Breast epithelium (tissue), 4 donors: ENCODE measurements around the gene CCDC71. TPM values are rescaled to one million over a fixed set of nuclear protein-coding genes. Genes with fewer than 3 reads are reported as not detected.

Source experiments
- DNase-seq, 2 donors: peaks; one replicate each; pipeline ENCODE4 v3.0.0-alpha.2; 2019; ENCODE audit warnings: low spot score in 2 of 2
- H3K27ac ChIP-seq, 2 donors: fragments of 200-600 bp; sonication (generic) in 1 of 2; one replicate each; pipeline ENCODE4 v1.5.1; 2016 to 2019; ENCODE audit warnings: mild to moderate bottlenecking in 1 of 2
- H3K27me3 ChIP-seq, 2 donors: fragments of 200-600 bp; sonication (generic) in 1 of 2; one replicate each; pipeline versions ENCODE4 v1.5.1 to v1.6.0; 2017 to 2019; ENCODE audit warnings: control low read depth in 1 of 2, mild to moderate bottlenecking in 1 of 2
- H3K36me3 ChIP-seq: fragments of 200-600 bp; one replicate; pipeline ENCODE4 v1.5.1; 2019
- H3K4me1 ChIP-seq, 2 donors: fragments of 200-600 bp; sonication (generic); one replicate each; pipeline ENCODE4 v1.5.1; 2016 to 2019; ENCODE audit warnings: control low read depth in 1 of 2
- H3K4me3 ChIP-seq, 3 donors: fragments of 200-600 bp; sonication (generic); 1 replicate in 2 of 3; 2 replicates in 1 of 3; pipeline ENCODE4 v1.5.1; 2016 to 2019; ENCODE audit warnings: mild to moderate bottlenecking in 3 of 3, moderate library complexity in 2 of 3
- H3K9me3 ChIP-seq, 2 donors: fragments of 200-600 bp; sonication (generic) in 1 of 2; one replicate each; pipeline ENCODE4 v1.5.1; 2016 to 2019; ENCODE audit warnings: control low read depth in 1 of 2
- POLR2A ChIP-seq: fragments of 450-650 bp; IDR thresholded peaks from one replicate; pipeline ENCODE4 v1.6.1; 2016; ENCODE audit warnings: antibody characterized with exemption, mild to moderate bottlenecking, moderate library complexity
- POLR2AphosphoS5 ChIP-seq, 3 donors: sonication (generic); formaldehyde crosslinking; IDR thresholded peaks; one replicate each; pipeline ENCODE4 v1.6.1; 2017; ENCODE audit warnings: antibody characterized with exemption in 3 of 3
- intact Hi-C: fragments of 100-400 bp; cut with DNase I; formaldehyde crosslinking; loops from one replicate; pipeline ENCODE4 v1.15.1; 2023; ENCODE audit warnings: low total_unique reads
- total RNA-seq, 3 donors: library from RNA; depleted of rRNA; stranded (reverse); fragments of >200 nt; gene quantifications; one replicate each; pipeline ENCODE4 v1.1.0, GENCODE V29; 2016
- TF ChIP-seq, protein P1 (sequence below), 3 donors: fragments of 450-650 bp; IDR thresholded peaks; one replicate each; pipeline ENCODE4 v1.5.1; 2016 to 2017; ENCODE audit warnings: antibody characterized with exemption in 3 of 3, mild to moderate bottlenecking in 3 of 3, moderate library complexity in 3 of 3

The CCDC71 gene
- total RNA-seq, 3 donors from 2014 or later, result 29.0 to 39.7 (median 31.8) TPM

DNA sequence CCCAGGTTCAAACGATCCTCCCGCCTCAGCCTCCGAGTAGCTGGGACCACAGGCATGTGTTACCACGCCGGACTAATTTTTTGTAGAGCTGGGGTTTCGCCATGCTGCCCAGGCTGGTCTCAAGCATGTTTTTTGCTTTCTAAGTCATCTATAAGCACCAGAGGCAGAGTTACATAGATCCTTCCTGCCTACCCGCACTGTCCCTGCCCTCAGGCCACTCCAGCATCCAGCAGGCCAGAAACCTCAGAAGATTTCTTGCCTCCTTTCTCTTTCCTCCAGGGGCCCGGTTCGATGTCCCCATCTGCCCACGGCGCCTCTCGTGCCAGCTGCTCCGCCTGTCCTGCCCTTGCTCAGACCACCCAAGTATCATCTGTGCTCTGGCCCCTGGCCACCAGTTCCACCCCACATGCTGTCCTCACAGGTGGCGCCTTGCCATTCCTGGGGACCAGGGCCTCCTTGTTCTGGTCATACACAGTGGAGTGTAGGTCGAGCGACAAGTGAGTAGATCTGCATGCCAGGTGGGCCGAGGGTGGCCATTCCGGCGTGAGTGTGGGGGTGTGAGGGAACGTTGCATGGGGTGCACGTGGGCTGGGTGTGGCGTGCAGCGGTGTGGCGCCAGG lies 32.6 kb upstream of the CCDC71 start:
- Histone ChIP-seq H3K27ac (peak overlapping the region in 1 of 2 donors; percentile 86), H3K4me1 (peaks cover 0 to 5% of the 10 kb centered on the region in 2 donors), H3K4me3 (peak overlapping the region; percentile 45 to 65 (median 51)), H3K36me3 (no peaks in the 10 kb centered on the region), H3K27me3 (no peaks in the 10 kb centered on the region), H3K9me3 (no peaks in the 10 kb centered on the region)
- TF ChIP-seq POLR2A, result no peak
- no peak for DNase-seq
- intact Hi-C loops, result no loop called here

DNA sequence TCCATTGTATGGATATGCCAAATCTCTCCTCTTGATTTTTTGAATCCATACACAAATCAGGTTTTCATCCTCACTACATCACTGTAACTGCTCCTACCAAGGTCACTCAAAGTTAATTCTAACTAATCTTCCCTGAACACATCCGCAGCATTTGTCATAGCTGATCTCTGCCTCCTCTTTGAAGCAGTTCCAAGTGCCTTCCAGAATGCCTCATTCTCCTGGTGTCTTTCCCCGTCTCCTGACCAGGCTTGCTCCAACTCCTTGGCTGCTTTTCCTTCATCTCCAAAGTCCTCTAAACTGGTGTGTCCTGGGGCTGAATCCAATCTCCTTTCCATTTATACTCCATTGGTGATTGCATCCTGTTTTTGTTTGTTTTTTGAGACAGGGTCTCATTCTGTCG lies 32.0 kb upstream of the CCDC71 start:
- intact Hi-C loops, result no loop called here
- H3K27me3 ChIP-seq, result no peaks in the 10 kb centered on the region
- peaks cover 0 to 5% of the 10 kb centered on the region in 2 donors for H3K4me1 ChIP-seq
- H3K4me3 ChIP-seq, result no peak overlapping the region
- DNase-seq, result no peak
- no peak overlapping the region for H3K27ac ChIP-seq
- no peak for TF ChIP-seq POLR2A
- no peaks in the 10 kb centered on the region for H3K9me3 ChIP-seq
- no peaks in the 10 kb centered on the region for H3K36me3 ChIP-seq

- TF ChIP-seq, protein P1, sequence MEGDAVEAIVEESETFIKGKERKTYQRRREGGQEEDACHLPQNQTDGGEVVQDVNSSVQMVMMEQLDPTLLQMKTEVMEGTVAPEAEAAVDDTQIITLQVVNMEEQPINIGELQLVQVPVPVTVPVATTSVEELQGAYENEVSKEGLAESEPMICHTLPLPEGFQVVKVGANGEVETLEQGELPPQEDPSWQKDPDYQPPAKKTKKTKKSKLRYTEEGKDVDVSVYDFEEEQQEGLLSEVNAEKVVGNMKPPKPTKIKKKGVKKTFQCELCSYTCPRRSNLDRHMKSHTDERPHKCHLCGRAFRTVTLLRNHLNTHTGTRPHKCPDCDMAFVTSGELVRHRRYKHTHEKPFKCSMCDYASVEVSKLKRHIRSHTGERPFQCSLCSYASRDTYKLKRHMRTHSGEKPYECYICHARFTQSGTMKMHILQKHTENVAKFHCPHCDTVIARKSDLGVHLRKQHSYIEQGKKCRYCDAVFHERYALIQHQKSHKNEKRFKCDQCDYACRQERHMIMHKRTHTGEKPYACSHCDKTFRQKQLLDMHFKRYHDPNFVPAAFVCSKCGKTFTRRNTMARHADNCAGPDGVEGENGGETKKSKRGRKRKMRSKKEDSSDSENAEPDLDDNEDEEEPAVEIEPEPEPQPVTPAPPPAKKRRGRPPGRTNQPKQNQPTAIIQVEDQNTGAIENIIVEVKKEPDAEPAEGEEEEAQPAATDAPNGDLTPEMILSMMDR (IDR thresholded peaks at IDR 0.05), result no peak
- TF ChIP-seq POLR2AphosphoS5 (IDR thresholded peaks at IDR 0.05), result no peak
- no peak for TF ChIP-seq POLR2A
- Histone ChIP-seq H3K27ac (no peak overlapping the region), H3K27me3 (no peaks in the 10 kb centered on the region), H3K4me3 (no peak overlapping the region), H3K4me1 (no peaks in the 10 kb centered on the region), H3K36me3 (no peaks in the 10 kb centered on the region), H3K9me3 (no peaks in the 10 kb centered on the region)
- no peak for DNase-seq
- intact Hi-C loops, result no loop called here
Measured at GRCh38 chr3:49191741-49192140, 25.6 kb upstream of the CCDC71 start.

GRCh38 chr3:49183873-49184272 lies 17.7 kb upstream of the CCDC71 start:
- intact Hi-C loops, result no loop called here
- Histone ChIP-seq H3K36me3 (no peaks in the 10 kb centered on the region), H3K27me3 (no peaks in the 10 kb centered on the region), H3K9me3 (no peaks in the 10 kb centered on the region), H3K4me1 (no peaks in the 10 kb centered on the region), H3K4me3 (no peak overlapping the region), H3K27ac (no peak overlapping the region)
- TF ChIP-seq POLR2A, result no peak
- TF ChIP-seq, protein P1 (IDR thresholded peaks at IDR 0.05), result no peak
- no peak for TF ChIP-seq POLR2AphosphoS5 (IDR thresholded peaks at IDR 0.05)
- no peak for DNase-seq

GRCh38 chr3:49182682-49183081 lies 16.6 kb upstream of the CCDC71 start:
- Histone ChIP-seq H3K4me1 (no peaks in the 10 kb centered on the region), H3K36me3 (no peaks in the 10 kb centered on the region), H3K27me3 (no peaks in the 10 kb centered on the region), H3K4me3 (no peak overlapping the region), H3K9me3 (no peaks in the 10 kb centered on the region), H3K27ac (no peak overlapping the region)
- no peak for DNase-seq
- TF ChIP-seq, protein P1 (IDR thresholded peaks at IDR 0.05), result no peak
- TF ChIP-seq POLR2AphosphoS5 (IDR thresholded peaks at IDR 0.05), result no peak
- no peak for TF ChIP-seq POLR2A
- intact Hi-C loops, result no loop called here

DNA sequence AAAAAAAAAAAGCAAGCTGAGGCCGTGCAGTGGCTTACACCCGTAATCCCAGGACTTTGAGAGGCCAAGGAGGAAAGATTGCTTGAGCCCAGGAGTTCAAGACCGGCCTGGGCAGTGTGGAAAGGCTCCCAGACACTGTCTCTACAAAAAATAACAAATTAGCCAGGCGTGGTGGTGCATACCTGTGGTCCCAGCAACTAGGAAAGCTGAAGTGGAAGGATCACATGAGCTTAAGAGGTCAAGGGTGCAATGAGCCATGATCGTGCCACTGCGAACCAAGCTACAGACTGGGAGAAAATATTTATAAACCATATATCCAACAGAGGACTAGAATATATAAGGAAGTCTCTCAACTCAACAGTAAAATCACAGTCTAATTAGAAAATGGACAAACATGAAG lies 15.2 kb upstream of the CCDC71 start:
- no peaks in the 10 kb centered on the region for H3K9me3 ChIP-seq
- H3K4me1 ChIP-seq, result no peaks in the 10 kb centered on the region
- H3K36me3 ChIP-seq, result no peaks in the 10 kb centered on the region
- no peak overlapping the region for H3K4me3 ChIP-seq
- no peak overlapping the region for H3K27ac ChIP-seq
- intact Hi-C loops, result no loop called here
- no peak for DNase-seq
- H3K27me3 ChIP-seq, result no peaks in the 10 kb centered on the region
- TF ChIP-seq POLR2AphosphoS5 (IDR thresholded peaks at IDR 0.05), result no peak
- TF ChIP-seq POLR2A, result no peak
- TF ChIP-seq, protein P1 (IDR thresholded peaks at IDR 0.05), result no peak
